Liver (tissue), 3 donors: ENCODE results near the gene IFITM5.

ENCODE experiments used
- ATF3 ChIP-seq: IDR thresholded peaks from 2 replicates; pipeline ENCODE4 v1.6.1; 2016; ENCODE audit warnings: antibody characterized with exemption
- CTCF ChIP-seq: fragments of 150-350 bp; IDR thresholded peaks from 2 replicates; pipeline ENCODE4 v1.5.1; 2017; ENCODE audit warnings: improper control_type of control experiment, low read depth, low read length; ENCODE audit not compliant: missing input control
- EGR1 ChIP-seq, 2 donors: IDR thresholded peaks; 2 replicates each; pipeline ENCODE4 v1.6.1; 2016 to 2018; ENCODE audit warnings: antibody characterized with exemption in 2 of 2, low read depth in 2 of 2
- JUND ChIP-seq, 2 donors: IDR thresholded peaks; 2 replicates each; pipeline ENCODE4 v1.6.1; 2016; ENCODE audit warnings: antibody characterized with exemption in 2 of 2
- RAD21 ChIP-seq, 2 donors: IDR thresholded peaks; 2 replicates each; pipeline ENCODE4 v1.6.1; 2016; ENCODE audit warnings: antibody characterized with exemption in 2 of 2, mild to moderate bottlenecking in 2 of 2
- REST ChIP-seq: IDR thresholded peaks from 2 replicates; pipeline ENCODE4 v1.6.1; 2016; ENCODE audit warnings: antibody characterized with exemption, mild to moderate bottlenecking
- YY1 ChIP-seq: IDR thresholded peaks from 2 replicates; pipeline ENCODE4 v1.6.1; 2016; ENCODE audit warnings: antibody characterized with exemption, mild to moderate bottlenecking
- TF ChIP-seq, protein P1 (sequence below): IDR thresholded peaks from 2 replicates; pipeline ENCODE4 v1.6.1; 2016; ENCODE audit warnings: antibody characterized with exemption
- donor health status: healthy.
- donor health status: healthy.

DNA sequence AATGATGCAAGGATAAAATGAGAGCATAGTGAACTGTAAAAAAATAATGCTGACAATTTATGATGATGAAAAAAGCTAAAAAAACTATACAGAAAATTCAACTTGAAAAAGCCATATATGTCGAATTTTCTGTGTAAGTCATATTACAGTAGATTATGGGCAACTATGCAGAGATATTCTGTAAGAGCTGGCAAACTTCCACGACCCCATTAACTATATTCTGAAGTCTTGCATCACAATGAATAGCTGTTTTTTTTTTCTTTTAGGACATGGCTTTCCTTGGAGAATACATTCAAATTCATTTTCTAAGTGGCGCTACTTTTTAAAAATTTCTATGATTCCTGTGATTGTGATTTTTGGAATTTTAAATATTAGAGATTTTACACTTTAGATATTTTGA, 44.1 kb downstream of the IFITM5 start:
- no peak for TF ChIP-seq CTCF
- TF ChIP-seq RAD21 (IDR thresholded peaks at IDR 0.05) = no peak
- TF ChIP-seq REST = no peak
- TF ChIP-seq, protein P1, sequence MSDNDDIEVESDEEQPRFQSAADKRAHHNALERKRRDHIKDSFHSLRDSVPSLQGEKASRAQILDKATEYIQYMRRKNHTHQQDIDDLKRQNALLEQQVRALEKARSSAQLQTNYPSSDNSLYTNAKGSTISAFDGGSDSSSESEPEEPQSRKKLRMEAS = no peak
- TF ChIP-seq EGR1 (IDR thresholded peaks at IDR 0.05; ENCODE audit: low read depth in 2 of 2) = no peak
- no peak for TF ChIP-seq ATF3
- TF ChIP-seq JUND (IDR thresholded peaks at IDR 0.05) = no peak
- no peak for TF ChIP-seq YY1
